GM21619 (cell line): Measurements from ENCODE around the gene EOLA2.
"Not testable (repeated sequence)": the region's sequence is repeated elsewhere in the genome, so short reads cannot be mapped to it uniquely, and the experiment has no call there.

ENCODE experiments used
- ATAC-seq: cut with Tn5 transposase; IDR thresholded peaks from one replicate; pipeline ENCODE4 v1.9.1; 2021; ENCODE audit not compliant: unreplicated experiment

Gene EOLA2

DNA sequence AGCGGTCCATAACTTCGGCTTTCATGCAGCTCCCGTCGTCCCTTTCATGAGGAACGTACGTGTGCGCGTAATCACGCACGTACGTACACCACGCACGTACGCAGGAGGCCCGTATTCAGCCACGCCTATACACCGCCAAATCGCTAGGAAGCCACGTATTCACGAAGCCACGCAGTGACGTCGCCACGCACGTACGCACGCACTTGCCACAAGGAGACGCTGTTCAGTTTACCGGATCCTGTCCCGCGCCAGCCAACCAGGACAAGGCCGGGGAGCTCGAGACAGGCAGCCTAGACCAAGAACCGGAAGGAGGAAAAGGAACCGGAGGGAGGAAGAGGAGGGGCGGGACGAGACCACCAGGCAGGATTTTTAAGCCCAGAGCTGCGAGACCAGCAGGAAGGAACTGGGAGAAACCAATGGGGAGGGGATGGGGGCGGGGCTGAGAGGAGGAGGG, at the start of gene EOLA2:
EOLA2 (minus strand) TSS at position 65 of the 454 bp plus-strand sequence. CDS start 4,617 bp downstream, outside the sequence.
- peak; percentile 65 for ATAC-seq

DNA sequence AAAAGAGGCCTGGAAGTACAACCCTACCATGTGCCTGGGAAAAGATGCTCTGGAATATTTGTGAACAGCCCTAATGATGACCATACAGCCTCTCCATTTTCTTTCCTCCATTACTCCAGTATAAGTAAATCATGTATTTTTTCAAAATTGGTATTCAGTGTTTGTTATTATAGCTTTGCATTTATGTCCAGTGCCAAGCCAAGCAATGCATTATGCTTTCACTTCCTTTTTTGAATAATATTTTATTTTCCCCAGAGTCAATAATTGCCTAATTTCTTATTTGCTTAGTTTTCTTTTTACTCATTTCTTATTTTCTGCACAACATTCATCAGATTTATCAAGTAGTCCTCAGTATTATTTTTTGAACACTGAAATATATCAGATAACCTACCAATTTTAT, 49.3 kb upstream of the EOLA2 start:
- ATAC-seq, result no peak

DNA sequence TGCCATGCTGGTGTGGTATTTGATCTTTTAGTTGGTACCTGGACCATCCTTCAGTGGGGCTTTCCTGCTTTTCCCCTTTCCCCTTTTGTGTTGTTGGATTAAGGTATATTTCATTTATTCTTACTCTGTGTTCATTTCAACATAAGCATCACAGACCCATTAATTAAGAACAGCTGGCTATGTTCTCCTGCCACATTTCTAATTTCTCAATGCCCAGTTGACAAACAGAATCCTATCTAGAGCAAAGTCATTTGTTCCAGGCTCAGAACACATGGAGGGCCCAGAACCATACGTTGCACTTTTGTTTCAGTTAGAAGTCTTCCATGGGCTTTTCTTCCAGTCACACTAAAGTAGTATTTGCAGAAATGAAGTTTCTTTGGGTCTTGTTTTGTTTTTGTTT, 46.1 kb upstream of the EOLA2 start:
- no peak for ATAC-seq

DNA sequence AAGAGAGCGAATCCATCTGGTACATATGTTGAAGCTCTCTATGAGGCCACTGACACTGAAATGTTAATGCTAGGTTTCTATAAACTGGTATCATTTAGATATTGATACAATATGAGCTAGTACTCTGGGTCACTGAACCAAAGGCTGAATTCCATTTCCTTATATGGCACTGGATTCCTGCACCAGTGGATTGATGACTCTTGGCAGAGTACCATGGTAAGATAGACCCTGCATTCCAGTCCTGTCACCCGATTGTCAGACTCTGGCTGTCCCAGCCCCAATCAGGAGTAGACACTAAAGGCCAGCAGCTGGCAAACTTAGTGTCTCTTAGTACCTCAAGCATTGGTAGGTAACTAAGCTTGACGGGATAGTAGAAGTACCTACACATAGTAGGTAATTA, 44.0 kb upstream of the EOLA2 start:
- no peak for ATAC-seq

DNA sequence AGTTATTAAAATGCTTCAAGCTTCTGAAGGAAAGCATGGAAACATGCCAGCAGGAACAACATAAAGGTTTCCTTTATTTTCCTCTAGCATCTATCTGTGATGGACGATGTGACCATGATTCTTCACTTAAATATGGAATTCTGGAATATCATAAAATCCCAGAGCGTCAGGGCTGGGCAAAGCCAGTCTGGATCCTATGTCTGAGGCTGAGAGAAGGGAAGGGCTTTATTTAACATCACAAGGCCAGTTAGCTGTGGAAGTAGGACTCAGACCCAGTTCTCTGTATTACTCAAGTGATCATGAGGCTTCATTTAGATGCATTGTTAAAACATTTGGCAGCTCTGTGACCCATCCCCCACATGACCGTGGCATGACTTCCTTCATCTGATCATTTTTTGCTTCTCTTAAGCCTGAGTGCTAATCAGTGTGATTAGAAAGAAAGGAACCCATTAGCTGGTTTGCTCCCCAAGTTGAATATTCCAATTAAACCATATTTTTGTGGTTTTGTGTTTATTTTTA, 40.9 kb upstream of the EOLA2 start:
- no peak for ATAC-seq

DNA sequence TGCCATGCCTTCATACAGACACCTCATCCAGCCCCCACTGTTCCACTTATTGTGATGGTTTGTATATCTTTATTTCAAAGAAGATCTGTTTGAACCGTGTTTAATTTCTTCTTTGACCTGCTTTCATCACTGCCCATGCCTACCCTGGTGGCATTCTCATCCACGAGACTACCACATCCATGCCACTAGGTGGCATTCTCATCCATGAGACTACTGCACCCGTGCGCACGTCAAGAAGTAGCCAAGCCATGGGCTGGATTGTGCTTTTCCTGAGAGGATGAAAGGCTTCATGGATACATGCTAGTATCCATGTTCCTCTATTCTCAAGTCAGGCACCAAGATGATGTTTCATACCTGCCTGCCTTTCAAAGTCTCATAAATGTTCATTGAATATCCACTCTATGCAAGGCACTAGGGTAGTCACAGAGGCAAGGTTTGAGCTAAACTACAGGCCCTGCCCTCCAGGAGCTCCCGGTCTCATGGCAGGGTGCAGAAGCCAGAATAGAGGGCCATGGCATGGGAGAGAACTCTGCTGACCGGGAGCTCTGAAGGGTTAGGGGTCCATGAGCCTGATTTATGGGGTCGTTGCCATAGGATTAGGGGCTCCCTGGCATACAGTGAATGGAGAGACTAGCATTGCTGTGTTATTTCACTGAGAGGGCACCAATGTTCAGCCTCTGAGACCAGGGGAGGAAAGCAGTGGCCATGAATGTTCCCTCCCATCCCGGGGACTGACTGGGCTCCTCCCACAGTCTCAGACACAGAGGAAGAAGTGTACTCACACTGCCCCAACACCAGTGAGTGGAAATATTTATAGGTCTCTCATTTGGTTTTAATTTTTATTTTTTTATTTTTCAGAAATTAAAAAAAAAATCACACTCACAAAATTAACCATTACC, 24.8 kb upstream of the EOLA2 start:
- ATAC-seq, result peak; percentile 66

DNA sequence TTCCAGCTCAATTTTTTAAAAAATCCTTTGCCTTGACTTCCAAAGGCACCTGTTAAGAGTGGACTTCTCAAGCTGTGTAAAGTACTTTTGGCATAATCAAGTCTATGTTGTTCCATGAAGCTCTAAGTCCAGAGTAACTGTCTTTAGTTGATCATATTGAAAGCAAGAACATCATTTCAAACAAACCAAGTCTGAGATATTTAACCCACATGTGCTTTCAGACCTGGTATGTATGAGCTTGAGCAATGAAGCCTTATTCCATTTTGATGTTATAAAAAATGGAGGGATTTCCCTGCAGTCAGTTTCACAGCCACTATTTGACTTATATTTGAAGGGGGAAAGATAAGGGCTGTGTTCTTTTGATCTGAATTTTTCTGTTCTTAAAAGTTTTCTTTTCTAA, 23.7 kb upstream of the EOLA2 start:
- ATAC-seq, result no peak

DNA sequence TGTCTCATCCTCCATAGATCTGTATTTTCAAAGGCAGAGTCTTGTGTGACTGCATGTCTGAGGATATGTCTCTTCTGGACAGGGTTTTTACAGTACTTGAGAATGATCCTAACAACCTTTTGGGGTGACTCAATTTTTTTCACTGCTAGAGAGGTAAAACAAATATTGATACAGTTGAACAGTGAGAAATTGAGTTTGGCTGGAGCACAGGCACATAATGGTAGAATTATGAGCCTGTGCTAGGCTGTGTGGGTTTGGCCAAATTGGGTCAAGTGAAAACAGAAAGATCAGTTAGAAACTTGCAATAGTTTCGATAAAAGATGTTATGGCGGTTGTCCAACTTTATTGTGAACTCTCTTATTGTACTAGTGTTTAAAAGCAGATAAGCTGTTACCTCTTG, 23.3 kb upstream of the EOLA2 start:
- no peak for ATAC-seq

DNA sequence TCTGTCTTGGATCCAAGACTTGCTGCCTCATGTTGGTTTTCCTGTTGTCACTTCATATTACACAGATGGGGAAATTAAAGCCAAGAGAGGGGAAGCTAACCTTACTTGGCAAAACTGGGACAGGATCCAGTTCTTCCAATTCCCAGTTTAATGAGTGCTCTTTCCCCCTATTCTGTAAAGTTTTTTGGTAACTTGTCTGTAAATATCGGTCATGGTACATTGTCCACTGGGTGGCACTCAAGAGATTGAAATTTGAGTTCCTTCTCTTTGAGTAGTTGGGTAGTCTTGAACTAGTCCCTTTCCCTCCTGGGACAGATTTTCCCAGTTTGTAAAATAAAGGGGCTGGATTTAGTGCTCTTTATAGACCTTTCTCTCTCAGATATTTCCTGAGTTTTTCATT, 12.4 kb upstream of the EOLA2 start:
- ATAC-seq, result no peak

DNA sequence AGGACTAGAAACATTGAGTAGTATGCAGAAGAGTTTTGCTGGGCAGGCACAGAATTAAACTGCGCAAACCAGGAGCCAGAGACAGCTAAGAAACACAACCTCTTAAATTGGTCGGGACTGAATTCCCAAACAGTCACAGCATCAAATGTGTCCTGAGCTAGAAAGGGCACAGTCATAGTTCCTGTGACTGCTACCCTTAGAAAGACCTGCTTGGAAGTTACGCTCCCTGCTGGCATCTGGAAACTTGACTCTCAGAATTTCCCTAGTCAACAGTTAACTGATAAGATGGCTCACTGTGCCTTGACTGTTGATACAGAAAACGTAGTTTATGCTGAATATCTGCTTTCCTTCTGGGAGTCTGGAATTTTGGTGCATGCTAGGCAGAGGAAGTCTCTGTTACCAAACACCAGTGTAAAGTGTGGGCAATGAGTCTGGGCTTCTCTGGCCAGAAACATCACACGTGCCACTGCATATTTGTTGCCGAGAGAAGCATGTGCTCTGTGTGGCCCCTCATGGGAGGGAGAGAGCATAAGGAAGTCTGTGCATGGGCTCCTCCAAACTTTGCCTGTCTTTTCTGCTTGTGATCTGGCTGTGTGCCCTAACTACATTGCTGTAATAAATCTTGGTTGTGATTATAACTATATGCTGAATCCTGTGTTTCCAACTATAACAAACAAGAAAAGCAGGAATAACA, 11.6 kb upstream of the EOLA2 start:
- ATAC-seq, result no peak

DNA sequence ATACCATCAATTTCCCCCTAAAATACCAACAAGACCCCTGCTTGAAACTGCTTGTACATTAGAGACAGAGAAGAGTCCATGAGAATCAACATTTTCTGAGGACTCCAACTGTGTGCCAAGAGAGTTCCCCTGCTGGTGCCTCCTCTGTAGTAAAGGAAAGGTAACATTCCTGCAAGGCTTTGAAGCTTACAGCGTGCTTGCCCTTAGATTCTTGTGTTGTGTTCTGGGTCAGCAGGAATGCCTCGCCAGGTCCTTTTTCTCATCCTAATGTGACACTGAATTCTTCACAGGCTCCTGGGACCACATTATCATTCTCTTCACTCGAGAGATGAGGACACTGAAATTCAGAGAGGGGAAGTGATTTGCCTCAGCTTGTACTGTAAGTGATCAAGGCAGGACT, 9.7 kb upstream of the EOLA2 start:
- ATAC-seq, result no peak

DNA sequence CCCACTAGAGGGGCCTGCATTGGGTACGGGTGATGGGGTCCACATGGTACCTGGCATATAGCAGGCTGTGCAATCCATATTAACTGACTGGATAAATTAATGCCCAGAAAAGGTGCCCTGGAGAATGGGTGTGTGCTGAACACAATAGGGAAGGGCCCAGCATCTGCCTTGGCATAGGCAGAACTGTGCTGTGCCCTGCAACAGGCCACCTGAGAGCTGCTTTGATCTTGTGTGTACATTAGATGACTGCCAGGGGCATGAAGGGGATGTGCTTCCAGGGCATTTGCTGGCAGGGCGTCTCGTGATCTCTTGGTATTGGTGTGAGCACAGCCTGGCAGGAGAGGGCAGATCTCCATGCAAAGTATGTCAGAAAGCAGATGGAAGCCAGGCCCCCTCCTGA, 8.6 kb upstream of the EOLA2 start:
- not testable (repeated sequence) for ATAC-seq

DNA sequence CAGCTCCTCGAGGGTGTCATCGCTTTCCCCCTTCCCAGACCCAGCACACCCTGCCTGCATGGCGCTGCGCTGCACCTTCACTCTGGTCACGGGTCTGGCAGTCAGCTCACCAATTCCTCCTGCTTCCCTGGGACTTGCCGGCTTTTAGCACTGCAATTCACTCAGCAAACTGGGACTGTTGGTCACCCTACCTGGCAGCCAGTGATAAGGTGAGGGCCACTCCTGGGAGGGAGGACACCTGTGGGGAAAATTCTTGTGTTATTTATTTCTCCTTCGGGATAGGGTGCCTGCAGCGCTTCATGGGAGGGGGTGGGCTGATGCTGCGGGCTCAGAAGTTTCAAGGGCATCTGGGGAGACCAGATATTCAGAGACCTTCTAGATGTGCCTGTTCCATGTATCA, 7.5 kb upstream of the EOLA2 start:
- not testable (repeated sequence) for ATAC-seq

DNA sequence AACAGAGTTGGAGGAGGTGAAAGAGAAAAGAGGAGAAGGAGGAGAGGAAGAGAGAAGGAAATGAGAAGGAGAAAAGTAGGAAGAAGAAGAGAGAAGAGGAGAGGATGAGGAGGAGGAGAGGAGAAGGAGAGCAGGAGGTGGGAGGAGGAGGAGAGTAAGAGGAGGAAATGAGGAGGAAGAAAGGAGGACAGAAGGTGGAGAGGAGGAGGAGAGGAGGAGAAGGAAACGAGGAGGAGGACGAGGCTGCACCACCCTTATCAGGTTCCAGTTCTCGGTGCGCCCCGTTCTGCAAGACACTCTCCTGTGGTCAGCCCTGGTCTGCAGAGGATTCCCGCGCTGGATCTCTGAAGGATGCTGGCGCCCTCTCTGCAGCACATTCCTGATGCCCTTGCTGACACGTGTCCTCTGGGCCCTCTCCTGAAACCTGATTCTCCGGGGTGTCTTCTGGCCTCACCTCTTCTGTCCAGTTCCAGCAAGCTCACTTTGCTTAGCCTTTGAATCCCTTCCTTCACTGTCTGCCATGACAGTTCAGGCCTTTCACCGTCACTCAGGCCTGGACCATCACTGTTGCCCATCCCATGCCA, 6.9 kb upstream of the EOLA2 start:
- not testable (repeated sequence) for ATAC-seq

DNA sequence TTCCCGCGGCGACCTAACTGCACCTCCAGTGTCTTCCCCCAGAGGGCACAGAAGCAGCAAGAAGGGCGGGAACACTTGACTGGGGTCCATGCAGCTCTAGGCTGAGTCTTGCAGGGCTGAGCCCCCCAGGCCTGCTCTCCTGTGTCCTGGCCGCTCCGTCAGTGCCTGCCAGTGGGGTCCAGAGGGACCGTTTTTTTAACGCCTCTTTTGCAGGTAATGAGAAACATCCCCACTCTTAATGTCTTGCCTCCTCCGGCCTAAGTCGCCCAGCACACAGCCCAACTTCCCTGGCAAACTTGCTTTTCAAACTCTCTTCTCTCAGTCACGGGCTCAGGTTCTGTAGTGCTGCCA, 2.4 kb upstream of the EOLA2 start:
- ATAC-seq, result not testable (repeated sequence)

DNA sequence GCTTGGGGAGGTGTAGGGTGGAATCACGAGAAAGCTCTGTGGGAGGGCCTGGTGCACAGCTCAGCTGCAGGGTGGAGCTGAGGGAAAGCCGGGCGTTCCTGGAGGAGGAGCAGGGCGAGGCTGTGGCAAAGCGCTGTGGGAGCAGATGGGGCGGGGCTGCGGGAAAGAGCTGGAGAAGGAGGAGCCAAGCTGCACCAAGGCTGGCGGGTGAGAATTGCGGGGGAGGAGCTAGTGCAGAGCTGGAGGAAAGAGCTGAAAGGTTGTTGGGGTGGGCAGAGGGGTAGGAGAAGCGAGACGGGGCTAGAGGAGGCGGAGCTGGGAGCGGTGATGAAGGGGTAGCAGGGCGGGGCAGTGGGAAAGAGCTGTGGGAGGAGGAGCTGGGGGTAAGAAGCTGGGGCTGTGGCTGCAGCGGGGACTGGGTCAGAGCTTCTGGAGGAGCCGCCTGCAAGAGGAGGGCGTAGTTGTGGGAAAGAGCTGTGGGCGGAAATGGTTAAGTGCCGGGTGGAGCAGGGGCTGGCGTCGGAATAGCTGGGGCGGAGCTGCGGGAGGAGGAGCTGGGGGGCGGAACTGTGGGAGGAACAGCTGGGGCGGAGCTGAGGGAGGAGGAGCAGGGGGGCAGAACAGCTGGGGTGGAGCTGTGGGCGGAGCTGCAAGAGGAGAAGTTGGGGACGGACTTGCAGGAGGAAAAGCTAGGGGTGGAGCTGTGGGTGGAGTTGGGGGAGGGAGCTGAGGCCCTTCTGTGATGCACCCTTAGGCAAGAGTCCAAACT, 1.8 kb upstream of the EOLA2 start:
- ATAC-seq, result peak; percentile 48

DNA sequence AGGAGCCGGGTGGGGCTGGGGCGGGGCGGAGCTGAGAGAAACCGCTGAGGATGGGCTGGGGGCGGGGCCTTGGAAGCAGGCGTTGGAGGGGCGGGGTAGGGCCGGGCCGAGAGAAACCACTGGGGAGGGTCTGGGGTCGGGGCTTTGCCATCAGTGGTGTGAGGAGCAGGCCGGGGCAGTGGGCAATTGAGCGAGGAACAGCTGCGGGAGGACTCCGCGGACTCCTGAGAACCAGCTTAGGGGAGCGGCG, 1.3 kb upstream of the EOLA2 start:
- peak; percentile 6 for ATAC-seq

DNA sequence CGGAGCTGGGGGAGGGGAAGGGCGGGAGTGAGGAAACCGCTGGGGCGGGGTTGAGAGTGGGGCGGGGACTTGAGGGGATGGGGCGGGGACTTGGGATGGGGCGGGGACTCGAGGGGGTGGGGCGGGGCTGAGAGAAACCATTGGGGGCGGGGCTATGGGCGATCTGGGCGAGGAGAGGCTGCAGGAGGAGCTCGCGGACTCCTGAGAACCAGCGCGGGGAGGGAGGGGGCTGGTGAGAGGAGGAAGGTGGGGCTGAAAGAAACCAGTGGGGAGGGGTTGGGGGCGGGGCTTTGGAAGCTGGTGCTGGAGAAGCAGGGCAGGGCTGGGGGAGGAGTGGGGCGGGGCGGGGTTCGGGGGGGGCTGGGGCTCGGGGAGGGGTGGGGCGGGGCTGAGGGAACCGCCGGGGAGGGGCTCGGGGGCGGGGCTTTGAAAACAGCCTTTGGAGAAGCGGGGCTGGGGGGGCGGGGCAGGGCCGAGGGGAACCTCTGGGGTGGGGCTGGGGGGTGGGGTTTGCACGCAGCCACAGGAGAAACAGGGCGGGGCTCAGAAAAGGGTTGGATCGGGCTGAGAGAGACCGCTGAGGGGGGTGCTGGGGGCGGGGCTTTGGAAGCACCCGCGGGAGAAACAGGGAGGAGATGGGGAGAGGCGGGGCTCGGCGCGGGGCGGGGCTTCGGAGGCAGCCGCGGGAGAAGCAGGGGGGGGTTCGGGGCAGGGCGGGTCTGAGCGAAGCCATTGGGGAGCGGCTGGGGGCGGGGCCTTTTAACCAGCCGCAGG, 777 bp upstream of the EOLA2 start:
- ATAC-seq, result peak; percentile 2

DNA sequence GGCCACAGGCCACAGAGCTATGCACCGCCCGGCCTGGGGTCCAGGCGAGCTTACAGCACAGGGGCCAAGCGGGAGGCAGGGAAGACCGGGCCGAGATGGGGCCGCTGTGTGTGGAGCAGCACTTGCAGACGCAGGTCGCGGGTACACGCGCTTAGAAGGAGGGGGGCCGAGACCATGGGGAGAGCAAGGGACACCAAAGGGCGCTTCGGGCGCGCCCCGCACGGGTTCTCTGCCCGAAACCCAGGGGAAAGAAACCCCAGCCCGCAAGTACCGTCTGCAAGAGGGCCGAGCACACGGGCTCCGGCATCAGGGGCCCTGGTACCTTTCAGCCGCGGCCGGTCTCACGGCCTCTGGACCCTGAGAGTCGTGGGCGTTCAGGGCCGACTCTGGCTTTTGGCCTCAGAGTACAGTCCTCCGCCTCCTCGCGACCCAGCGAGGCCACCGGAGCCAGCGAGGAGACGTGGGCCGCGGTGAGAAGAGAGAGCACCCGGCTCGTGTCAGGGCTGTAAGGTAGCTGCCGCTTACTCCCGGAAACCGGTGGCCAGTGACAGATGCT, 342 bp downstream of the EOLA2 start:
- ATAC-seq, result no peak

DNA sequence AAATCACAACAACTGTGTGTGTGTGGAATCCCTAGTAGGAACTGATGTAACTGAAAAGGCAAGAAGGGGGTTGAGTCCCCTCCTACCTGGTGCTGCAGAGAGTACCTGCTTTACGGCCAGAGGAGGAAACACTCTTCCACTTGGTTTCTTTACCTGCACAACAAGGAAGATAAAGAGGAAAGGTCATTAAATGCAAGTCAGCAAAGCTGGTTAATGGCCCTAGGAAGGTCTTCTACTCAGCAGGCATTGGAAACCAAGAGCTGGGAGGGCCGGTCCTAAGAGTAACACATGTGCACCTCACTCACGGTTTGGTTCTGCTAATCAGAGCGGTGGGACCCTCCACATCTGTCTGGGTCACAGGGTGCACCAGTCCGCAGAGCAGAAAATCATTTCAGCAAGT, 963 bp downstream of the EOLA2 start:
- ATAC-seq, result not testable (repeated sequence)
